Inflammatory macrophage treated with lipopolysaccharide for 1 hour (primary cell): Measurements from ENCODE around the gene RDX.
"Not testable (repeated sequence)": the region's sequence is repeated elsewhere in the genome, so short reads cannot be mapped to it uniquely, and the experiment has no call there.

Experiments used
- DNase-seq, 2 donors: peaks; one replicate each; pipeline ENCODE4 v3.0.0-alpha.2; 2020 to 2022

The RDX gene

GRCh38 chr11:110269996-110270395, 26.4 kb downstream of the RDX start:
- no peak for DNase-seq

- peak; percentile 14 to 44 for DNase-seq
Measured at GRCh38 chr11:110268441-110268840, 28.0 kb downstream of the RDX start.

DNA sequence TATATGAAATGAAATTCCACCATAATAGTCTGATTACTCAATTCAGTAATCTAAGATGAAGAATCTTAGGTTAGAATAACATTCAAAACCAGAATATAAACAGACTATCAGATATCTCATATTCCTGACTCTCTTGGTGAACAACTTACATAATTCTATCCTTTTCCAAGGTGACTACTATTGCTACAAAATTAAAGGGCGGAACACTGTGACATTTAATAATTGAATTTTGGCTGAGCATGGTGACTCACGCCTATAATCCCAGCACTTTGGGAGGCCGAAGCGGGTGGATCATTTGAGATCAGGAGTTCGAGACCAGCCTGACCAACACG, 34.4 kb downstream of the RDX start:
- no peak for DNase-seq

GRCh38 chr11:110261195-110262071, 35.0 kb downstream of the RDX start:
- DNase-seq = no peak

DNA sequence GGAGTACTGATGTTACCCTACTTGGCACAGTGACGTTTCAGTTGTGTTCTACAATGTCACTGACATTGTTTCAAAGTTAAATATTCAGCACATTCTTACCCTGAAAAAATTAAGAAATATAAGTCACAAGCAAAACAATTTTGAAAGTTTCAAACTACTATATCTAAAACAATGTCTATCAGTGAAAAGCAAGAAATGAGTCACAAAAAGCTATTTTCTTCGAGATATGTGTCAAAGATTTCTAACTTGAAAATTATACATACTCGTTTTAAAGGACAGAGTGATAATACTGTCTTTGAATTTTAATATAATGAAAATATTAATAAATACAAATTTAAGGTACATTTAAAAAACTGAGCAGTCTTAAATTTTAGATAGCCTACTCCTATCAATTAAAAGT, 42.9 kb downstream of the RDX start:
- DNase-seq = no peak

DNA sequence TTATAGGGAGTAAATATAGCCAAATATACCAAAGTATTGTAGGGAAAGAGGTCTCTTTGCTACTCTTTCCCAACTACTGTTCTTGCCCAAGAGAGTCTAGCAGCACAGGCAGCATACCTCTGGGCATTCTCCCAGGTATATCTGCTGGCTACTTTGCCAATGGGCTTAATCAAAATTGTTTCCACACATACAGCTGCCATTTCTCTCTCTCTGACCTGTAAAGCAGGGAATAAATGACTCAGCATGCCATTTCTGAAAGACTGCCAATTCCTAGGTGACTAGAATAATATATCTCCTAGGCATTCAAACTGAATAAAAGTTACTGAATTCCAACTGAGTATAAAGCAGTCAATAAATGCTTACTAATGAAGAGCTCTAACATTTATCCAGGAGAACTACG, 44.6 kb downstream of the RDX start:
- no peak for DNase-seq

- no peak for DNase-seq
Measured at GRCh38 chr11:110250168-110250567, 46.2 kb downstream of the RDX start.

- DNase-seq = peak; percentile 36 to 38
Measured at GRCh38 chr11:110249766-110250165, 46.6 kb downstream of the RDX start.

GRCh38 chr11:110249066-110249465, 47.3 kb downstream of the RDX start:
- DNase-seq = no peak

- DNase-seq = peak; percentile 31 to 40
Measured at GRCh38 chr11:110243791-110244190, 52.6 kb downstream of the RDX start.

DNA sequence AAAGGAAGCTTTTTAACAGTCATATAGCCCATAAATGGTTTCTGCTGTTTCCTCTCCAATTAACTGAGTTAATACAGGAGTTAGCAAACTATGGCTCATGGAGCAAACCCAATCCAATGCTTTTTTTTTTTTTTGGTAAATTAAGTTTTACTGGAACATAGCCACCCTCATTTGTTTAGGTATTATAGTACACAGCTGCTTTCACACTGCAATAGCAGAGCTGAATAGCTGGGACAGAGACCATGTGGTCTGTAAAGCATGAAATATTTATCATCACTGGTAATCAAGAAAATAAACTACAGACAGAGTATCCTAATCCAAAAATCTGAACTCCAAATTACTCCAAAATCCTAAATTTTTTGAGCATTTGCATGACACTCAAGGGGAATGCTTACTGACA, 53.7 kb downstream of the RDX start:
- DNase-seq = no peak

DNA sequence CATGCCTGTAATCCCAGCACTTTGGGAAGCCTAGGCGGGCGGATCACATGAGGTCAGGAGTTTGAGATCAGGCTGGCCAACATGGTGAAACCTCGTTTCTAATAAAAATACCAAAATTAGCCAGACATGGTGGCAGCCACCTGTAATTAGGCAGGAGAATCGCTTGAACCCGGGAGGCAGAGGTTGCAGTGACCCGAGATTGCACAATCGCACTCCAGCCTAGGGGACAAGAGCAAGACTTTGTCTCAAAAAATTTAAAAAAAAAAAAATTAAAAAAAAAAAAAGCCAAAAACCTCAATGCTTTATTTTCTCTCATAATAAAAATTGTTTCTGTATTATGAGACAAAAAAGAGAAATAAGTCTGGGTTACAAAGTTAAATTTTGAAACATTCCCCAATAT, 54.2 kb downstream of the RDX start:
- no peak for DNase-seq

DNA sequence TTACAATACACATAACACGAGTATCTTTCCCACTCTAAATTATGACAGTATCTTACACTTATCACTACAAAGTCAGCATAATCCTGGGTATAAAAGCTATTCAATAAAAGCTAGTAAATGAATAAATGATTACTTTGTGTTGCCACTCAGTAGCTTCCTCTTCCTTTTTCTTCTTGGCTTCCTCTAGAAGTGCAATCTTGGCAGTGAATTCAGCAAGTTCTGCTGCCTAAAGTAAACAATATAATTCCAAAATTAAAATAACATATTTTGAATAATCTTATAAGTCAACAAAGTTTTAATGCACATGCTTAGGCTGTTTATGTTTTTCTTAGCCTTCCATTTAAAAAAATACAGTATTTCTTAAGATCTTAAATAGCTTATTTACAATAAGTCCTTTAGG, 60.4 kb downstream of the RDX start:
- DNase-seq = peak in 1 of 2 donors; percentile 21

GRCh38 chr11:110230377-110230776, 66.0 kb downstream of the RDX start:
- no peak for DNase-seq

- DNase-seq = no peak
Measured at GRCh38 chr11:110219006-110219785, 77.2 kb downstream of the RDX start.

DNA sequence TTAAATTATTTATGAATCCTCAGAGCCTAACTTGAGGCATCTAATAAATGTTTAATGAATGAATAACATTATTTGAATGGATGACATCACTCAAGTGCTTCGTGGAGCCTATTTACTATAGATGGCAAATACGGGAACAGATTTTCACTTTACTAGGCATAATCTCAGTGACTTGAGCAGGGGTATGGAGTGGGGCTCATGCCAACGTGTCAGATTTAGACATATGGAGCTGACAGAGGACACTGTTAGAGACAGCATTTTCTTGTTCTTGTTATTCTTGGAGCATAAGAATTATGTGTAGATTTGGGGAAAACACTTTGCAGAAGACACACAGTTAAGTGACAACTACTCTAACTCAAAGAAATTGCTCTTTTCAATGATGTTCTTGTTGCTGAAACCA, 78.5 kb downstream of the RDX start:
- DNase-seq = no peak

DNA sequence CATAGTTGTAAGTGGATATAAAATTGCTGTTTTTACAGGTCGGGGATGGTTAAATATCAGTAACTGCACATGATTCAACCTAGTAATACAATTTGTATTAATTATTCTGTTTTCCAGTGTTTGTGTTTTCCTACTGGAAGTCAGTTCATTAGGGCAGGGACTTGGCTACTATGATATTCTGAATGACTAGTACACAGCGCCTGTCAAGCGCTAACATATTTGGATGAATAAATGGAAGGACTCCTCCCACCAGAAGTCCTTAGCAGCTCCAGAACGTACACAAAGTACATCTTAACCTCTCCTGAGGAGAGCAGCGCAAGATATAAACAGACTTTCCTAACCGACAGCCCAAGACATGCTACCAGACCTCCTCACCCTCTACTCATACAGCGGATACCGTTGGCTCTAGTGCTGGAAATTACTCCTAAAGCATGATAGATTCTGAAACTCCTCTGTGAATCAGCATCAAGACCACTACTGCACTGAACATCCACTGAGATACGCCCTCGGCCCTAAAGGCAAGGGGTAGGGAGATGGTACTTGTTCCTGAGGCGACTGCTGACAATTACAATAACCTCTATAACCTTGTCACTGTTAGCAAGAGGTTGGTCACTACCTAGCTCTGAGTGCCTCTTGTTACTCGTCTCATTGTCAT, 79.1 kb downstream of the RDX start:
- no peak for DNase-seq

DNA sequence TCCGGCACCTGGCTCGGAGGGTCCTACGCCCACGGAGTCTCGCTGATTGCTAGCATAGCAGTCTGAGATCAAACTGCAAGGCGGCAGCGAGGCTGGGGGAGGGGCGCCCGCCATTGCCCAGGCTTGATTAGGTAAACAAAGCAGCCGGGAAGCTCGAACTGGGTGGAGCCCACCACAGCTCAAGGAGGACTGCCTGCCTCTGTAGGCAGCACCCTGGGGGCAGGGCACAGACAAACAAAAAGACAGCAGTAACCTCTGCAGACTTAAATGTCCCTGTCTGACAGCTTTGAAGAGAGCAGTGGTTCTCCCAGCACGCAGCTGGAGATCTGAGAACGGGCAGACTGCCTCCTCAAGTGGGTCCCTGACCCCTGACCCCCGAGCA, 87.1 kb downstream of the RDX start:
- not testable (repeated sequence) for DNase-seq

- DNase-seq = peak in 1 of 2 donors; percentile 41
Measured at GRCh38 chr11:110208678-110209312, 87.6 kb downstream of the RDX start.

- DNase-seq = no peak
Measured at GRCh38 chr11:110207123-110207522, 89.3 kb downstream of the RDX start.

- no peak for DNase-seq
Measured at GRCh38 chr11:110200836-110201235, 95.6 kb downstream of the RDX start.

DNA sequence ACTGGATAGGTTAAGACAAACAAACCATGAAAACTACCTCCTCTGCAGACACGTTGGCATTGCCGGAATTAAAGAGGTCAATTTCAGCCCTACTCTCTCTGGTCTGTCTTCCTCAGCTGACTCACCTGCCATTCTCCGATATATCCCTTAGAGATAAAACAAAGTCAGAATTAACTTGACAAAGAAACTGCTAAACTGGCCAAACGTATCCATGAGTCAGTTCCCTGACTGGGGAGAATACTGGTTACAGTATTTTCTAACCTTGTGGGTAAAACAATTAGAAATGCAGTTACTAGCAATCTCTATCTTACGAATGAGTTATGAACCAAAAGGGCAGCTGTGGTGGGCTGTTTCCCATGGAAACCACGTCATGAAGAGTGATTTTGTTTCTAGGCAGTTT, 96.2 kb downstream of the RDX start:
- no peak for DNase-seq
